Activated T-cell treated with anti-CD3 and anti-CD28 coated beads, Interleukin-2, amount 50 U/mL, for 4 hours (primary cell): ENCODE data around the gene LMO2. TPM values are rescaled to one million over a fixed set of nuclear protein-coding genes. Genes with fewer than 3 reads are reported as not detected.

ENCODE experiments used
- ATAC-seq, 2 donors: fragments of 200-7000 bp; cut with Tn5 transposase; one replicate each; pipeline ENCODE4 v1.10.0; 2021
- DNase-seq: peaks from one replicate; pipeline ENCODE4 v3.0.0-alpha.2; 2020
- H3K27me3 Mint-ChIP-seq: one replicate; pipeline ENCODE4 v1.8.0; 2021; ENCODE audit warnings: low read depth, mixed read lengths
- H3K36me3 Mint-ChIP-seq: one replicate; pipeline ENCODE4 v1.8.0; 2022; ENCODE audit warnings: mixed read lengths; ENCODE audit not compliant: insufficient read depth
- H3K4me1 Mint-ChIP-seq: one replicate; pipeline ENCODE4 v1.8.0; 2021; ENCODE audit warnings: low read depth, mixed read lengths
- H3K4me3 Mint-ChIP-seq: one replicate; pipeline ENCODE4 v1.8.0; 2021; ENCODE audit warnings: mild to moderate bottlenecking, moderate library complexity, mixed read lengths
- H3K9me3 Mint-ChIP-seq: one replicate; pipeline ENCODE4 v1.8.0; 2021; ENCODE audit warnings: mixed read lengths
- total RNA-seq, 3 donors: library from RNA; stranded (reverse); gene quantifications; one replicate each; pipeline ENCODE4 v1.2.1, GENCODE V29; 2021

LMO2 gene
- total RNA-seq, 3 donors from 2014 or later = 0.18 to 0.57 (median 0.38) TPM

GRCh38 chr11:33906484-33907186 lies 14.8 kb upstream of the LMO2 start:
- no peak for ATAC-seq
- DNase-seq = no peak
- no peak overlapping the region for H3K4me3 Mint-ChIP-seq
- peaks cover 33% of the 10 kb centered on the region for H3K27me3 Mint-ChIP-seq
- peaks cover 1% of the 10 kb centered on the region for H3K4me1 Mint-ChIP-seq
- no peaks in the 10 kb centered on the region for H3K9me3 Mint-ChIP-seq
- H3K36me3 Mint-ChIP-seq = no peaks in the 10 kb centered on the region

DNA sequence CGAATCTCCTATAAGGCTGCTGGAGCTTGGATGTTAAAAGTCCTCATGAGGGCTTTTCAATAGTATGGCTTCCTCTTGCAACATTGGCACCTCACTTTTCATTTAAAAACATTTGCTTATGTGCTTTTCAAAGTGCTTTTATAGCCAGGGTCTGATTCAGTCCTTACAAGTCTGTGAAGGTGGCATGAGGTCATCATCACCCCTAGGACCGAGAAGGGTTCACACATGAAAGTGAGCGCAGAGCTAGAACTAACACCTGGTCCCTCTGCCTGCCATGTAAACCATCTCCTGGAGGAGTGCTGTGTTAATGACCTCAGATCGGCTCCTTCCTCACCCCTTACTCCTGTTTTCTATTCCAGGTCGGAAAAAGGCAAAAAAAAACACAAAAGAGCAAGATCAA lies 12.2 kb upstream of the LMO2 start:
- Mint-ChIP-seq H3K9me3 (no peaks in the 10 kb centered on the region), H3K36me3 (no peaks in the 10 kb centered on the region), H3K4me3 (no peak overlapping the region), H3K27me3 (peaks cover 49% of the 10 kb centered on the region), H3K4me1 (peaks cover 1% of the 10 kb centered on the region)
- ATAC-seq (no peak), DNase-seq (no peak)

DNA sequence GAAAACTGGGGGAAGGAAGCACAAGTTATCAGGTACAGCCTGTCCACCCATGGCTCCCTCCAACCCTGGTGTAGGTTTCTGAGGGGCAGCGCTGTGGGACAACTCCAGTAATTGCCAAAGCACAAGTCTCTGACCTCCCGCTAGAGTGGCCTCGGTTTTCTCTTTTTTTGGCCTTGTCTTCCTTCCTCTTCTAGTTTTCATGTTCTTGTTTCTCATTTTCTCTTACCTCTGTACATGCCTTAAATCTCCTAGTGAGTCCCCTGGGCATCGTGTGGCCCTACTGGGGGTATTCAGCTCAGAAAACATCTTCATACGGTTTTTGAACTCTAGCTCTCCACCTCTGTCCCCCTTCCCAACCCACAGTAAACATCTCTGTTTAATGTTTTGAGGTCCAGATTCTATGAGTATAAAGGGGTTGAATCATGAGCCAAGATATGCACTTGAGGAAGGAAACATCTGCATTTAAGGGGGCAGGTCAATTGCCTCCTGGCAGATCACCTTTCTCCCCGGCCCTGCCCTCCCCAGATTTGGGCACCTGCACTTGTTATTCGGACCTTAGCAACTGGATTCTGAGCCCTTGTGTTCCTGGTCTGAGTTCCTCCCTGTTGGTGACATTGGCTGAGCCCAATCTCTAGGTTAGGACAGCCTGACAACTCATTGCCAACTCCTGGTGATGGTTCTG lies 8.4 kb upstream of the LMO2 start:
- H3K4me3 Mint-ChIP-seq = no peak overlapping the region
- peaks cover 57% of the 10 kb centered on the region for H3K27me3 Mint-ChIP-seq
- ATAC-seq = no peak

DNA sequence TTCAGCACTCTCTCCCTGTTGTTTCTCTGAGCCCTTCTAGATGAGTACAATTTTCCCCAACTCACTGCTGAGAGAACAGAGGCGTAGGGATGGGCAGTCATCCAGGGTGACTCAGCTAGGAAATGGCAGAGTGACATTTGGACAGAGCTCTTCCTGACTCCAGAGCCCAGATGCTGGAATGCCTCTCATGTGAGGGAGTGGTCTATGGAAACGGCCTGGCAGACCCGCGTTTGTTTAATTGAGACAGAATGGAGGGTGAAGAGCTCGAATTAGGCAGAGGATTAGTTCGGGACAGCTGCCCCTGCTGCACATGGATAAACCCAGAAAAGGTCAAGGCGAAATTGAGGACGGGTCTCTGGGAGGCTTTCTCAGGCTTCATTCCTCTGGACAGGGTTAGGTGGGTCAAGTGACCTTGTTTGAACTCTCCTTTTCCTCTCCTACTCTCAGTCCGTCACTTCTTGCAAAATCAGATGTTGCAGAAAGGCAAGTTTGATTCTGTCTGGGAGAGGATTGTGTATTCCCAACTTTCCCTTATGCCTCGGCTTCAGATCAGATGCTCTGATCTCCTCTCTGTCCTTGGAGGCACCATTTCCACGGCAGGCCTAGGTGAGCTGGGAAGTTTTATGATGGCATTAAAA lies 7.6 kb upstream of the LMO2 start:
- ATAC-seq = no peak

More for the DNA sequence above, 8.4 kb upstream of the LMO2 start:
- Mint-ChIP-seq H3K4me1 (peaks cover 2% of the 10 kb centered on the region), H3K36me3 (no peaks in the 10 kb centered on the region), H3K9me3 (no peaks in the 10 kb centered on the region)
- no peak for DNase-seq

GRCh38 chr11:33898957-33899356 lies 7.1 kb upstream of the LMO2 start:
- DNase-seq (no peak), ATAC-seq (no peak)
- Mint-ChIP-seq H3K36me3 (no peaks in the 10 kb centered on the region), H3K27me3 (peaks cover 59% of the 10 kb centered on the region), H3K4me3 (no peak overlapping the region), H3K9me3 (no peaks in the 10 kb centered on the region), H3K4me1 (peaks cover 14% of the 10 kb centered on the region)

More for the DNA sequence above, 7.6 kb upstream of the LMO2 start:
- Mint-ChIP-seq H3K27me3 (peaks cover 60% of the 10 kb centered on the region), H3K4me1 (peaks cover 8% of the 10 kb centered on the region), H3K4me3 (no peak overlapping the region), H3K36me3 (no peaks in the 10 kb centered on the region), H3K9me3 (no peaks in the 10 kb centered on the region)
- DNase-seq = no peak

DNA sequence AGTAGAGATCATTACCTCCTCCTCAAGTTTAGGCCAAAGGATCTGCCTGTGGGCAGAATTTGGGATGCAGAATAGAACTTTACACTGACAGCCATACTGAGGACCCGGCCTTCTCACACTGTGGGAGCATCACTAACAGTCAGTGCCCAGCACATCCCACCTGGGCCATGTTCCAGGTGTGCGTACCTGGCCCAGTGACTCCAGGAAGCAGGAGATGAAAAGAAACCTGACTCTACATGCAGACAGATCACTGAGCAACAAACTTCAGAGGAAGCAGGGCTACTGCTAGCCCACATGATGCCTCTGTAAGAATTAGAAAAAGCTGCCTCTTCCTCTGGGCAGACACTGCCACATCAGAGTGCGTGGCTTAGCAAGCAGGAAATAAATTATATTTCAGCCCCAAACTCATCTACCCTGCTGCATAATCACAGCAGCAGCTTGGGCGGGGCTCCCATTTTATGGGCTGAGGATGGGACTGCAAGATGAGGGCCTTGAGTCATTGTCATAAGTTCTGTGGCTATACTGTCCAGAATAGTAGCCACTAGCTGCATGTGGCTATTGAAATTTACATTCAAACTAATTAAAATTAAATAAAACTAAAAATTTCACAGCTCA lies 6.0 kb upstream of the LMO2 start:
- ATAC-seq = no peak
- Mint-ChIP-seq H3K4me1 (peaks cover 25% of the 10 kb centered on the region), H3K4me3 (no peak overlapping the region), H3K9me3 (no peaks in the 10 kb centered on the region), H3K36me3 (no peaks in the 10 kb centered on the region), H3K27me3 (peaks cover 59% of the 10 kb centered on the region)
- DNase-seq = no peak

DNA sequence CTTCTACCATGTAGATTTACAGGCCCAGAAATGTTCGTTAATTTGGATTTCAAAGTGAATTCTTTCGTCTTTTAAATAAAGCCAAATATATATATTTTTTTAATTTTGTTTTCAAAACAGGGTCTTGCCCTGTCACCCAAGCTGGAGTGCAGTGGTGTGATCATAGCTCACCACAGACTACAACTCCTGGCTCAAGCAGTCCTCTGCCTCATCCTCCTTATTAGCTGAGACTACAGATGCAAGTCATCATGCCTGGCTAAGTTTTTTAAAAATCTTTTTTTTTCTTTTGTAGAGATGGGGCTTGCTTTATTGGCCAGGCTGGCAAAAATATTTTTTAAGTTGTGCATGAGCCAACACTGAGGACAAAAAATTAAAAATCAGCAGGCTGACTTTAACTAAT lies 5.0 kb upstream of the LMO2 start:
- Mint-ChIP-seq H3K27me3 (peaks cover 62% of the 10 kb centered on the region), H3K4me1 (peaks cover 30% of the 10 kb centered on the region)
- no peak for ATAC-seq

GRCh38 chr11:33895752-33896137 lies 3.9 kb upstream of the LMO2 start:
- Mint-ChIP-seq H3K36me3 (no peaks in the 10 kb centered on the region), H3K4me1 (peaks cover 37% of the 10 kb centered on the region), H3K27me3 (peaks cover 62% of the 10 kb centered on the region), H3K9me3 (no peaks in the 10 kb centered on the region), H3K4me3 (no peak overlapping the region)
- ATAC-seq (no peak), DNase-seq (no peak)

More for the DNA sequence above, 5.0 kb upstream of the LMO2 start:
- H3K36me3 Mint-ChIP-seq = no peaks in the 10 kb centered on the region
- DNase-seq = no peak
- H3K9me3 Mint-ChIP-seq = no peaks in the 10 kb centered on the region
- no peak overlapping the region for H3K4me3 Mint-ChIP-seq

DNA sequence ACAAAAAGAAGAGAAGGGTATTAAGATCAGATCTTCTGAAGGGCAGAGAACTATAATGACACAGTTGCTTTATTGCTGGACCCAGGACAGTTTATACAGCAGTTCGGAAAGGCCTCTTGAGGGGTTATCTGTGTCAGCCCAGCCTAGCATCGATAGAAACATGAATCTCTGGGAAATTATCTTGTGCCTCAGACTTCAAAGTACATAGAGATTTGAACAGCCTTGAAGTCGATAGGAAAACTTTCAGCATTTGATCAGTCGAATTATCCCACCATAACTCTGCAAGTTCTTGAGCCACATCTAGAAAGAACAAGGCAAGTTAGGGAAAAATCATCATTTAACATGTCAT lies 2.5 kb upstream of the LMO2 start:
- peak overlapping the region; percentile 65 for H3K4me3 Mint-ChIP-seq
- H3K4me1 Mint-ChIP-seq = peaks cover 37% of the 10 kb centered on the region
- H3K36me3 Mint-ChIP-seq = no peaks in the 10 kb centered on the region
- H3K27me3 Mint-ChIP-seq = peaks cover 58% of the 10 kb centered on the region
- DNase-seq = no peak
- no peaks in the 10 kb centered on the region for H3K9me3 Mint-ChIP-seq
- no peak for ATAC-seq

- Mint-ChIP-seq H3K27me3 (peaks cover 60% of the 10 kb centered on the region), H3K36me3 (no peaks in the 10 kb centered on the region), H3K4me3 (peak overlapping the region; percentile 65), H3K9me3 (no peaks in the 10 kb centered on the region), H3K4me1 (peaks cover 37% of the 10 kb centered on the region)
- DNase-seq (peak; percentile 55), ATAC-seq (peak; percentile 97 to 98)
Observed at GRCh38 chr11:33893711-33894397, 2.0 kb upstream of the LMO2 start.

GRCh38 chr11:33892906-33893594 lies 1.2 kb upstream of the LMO2 start:
- H3K9me3 Mint-ChIP-seq = no peaks in the 10 kb centered on the region
- peak overlapping the region; percentile 65 for H3K4me3 Mint-ChIP-seq
- peaks cover 37% of the 10 kb centered on the region for H3K4me1 Mint-ChIP-seq
- no peak for ATAC-seq
- DNase-seq = no peak
- H3K27me3 Mint-ChIP-seq = peaks cover 65% of the 10 kb centered on the region
- H3K36me3 Mint-ChIP-seq = no peaks in the 10 kb centered on the region

- peaks cover 33% of the 10 kb centered on the region for H3K4me1 Mint-ChIP-seq
- H3K9me3 Mint-ChIP-seq = no peaks in the 10 kb centered on the region
- peaks cover 69% of the 10 kb centered on the region for H3K27me3 Mint-ChIP-seq
- ATAC-seq = no peak
- no peak overlapping the region for H3K4me3 Mint-ChIP-seq
- no peaks in the 10 kb centered on the region for H3K36me3 Mint-ChIP-seq
- no peak for DNase-seq
Observed at GRCh38 chr11:33889821-33890378, 2.0 kb downstream of the LMO2 start.

DNA sequence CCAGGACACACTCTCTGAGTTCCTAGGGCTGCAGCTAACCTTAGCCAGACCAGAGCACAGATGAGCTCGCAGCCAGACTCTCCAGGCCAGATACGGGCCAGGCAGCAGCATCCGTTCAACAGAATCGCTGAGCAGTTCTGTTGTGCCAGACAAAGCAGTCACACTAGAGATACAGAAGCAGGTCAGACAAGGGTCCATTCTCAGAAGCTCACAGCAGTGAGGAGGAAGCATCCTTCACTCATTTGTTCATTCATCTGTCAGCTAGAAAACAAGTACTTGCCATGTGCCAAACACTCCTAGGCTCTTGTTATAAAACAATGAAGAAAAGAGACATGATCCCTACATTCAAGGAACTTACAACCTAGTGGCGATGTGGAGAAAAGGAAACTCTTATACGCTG lies 2.6 kb downstream of the LMO2 start:
- DNase-seq = no peak
- H3K36me3 Mint-ChIP-seq = no peaks in the 10 kb centered on the region
- H3K4me1 Mint-ChIP-seq = peaks cover 27% of the 10 kb centered on the region
- H3K4me3 Mint-ChIP-seq = no peak overlapping the region
- no peak for ATAC-seq
- no peaks in the 10 kb centered on the region for H3K9me3 Mint-ChIP-seq
- H3K27me3 Mint-ChIP-seq = peaks cover 70% of the 10 kb centered on the region
